ENCODE data around the gene PAXX. TPM values are rescaled to one million over a fixed set of nuclear protein-coding genes. Genes with fewer than 3 reads are reported as not detected.
"Not testable (repeated sequence)": the region's sequence is repeated elsewhere in the genome, so short reads cannot be mapped to it uniquely, and the experiment has no call there.

Gene PAXX
- total RNA-seq, 1 donor from 2014 or later, result 74.5 TPM

- intact Hi-C loops (cut with micrococcal nuclease), result loop anchor here (2.0 to 5.0 kb wide), 2 partner anchors 38 to 180 kb away; partner anchors contain the start of gene PHPT1
These were observed 37.1 kb downstream of the PAXX start for GRCh38 chr9:137029058-137029936.

DNA sequence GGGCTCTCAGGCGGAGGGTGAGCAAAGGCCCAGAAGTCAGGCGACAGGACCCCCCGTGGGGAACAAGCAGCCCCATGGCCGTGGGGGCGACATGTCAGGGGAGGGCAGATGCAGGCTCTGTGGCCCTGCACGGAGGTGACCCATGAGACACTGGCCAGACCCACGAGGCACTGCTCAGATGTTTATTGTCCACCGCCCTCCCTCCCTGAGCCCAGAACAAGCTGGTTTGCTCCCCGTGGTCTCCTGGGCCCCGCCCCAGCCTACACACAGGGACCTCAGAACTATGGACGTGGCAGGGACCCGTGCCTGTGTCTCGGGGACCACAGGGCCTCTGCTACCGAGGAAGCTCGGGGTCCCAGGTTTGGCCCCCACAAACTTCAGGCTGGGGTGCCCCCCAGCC is 37.8 kb downstream of the PAXX start:
- intact Hi-C loops (cut with micrococcal nuclease), result no loop called here

DNA sequence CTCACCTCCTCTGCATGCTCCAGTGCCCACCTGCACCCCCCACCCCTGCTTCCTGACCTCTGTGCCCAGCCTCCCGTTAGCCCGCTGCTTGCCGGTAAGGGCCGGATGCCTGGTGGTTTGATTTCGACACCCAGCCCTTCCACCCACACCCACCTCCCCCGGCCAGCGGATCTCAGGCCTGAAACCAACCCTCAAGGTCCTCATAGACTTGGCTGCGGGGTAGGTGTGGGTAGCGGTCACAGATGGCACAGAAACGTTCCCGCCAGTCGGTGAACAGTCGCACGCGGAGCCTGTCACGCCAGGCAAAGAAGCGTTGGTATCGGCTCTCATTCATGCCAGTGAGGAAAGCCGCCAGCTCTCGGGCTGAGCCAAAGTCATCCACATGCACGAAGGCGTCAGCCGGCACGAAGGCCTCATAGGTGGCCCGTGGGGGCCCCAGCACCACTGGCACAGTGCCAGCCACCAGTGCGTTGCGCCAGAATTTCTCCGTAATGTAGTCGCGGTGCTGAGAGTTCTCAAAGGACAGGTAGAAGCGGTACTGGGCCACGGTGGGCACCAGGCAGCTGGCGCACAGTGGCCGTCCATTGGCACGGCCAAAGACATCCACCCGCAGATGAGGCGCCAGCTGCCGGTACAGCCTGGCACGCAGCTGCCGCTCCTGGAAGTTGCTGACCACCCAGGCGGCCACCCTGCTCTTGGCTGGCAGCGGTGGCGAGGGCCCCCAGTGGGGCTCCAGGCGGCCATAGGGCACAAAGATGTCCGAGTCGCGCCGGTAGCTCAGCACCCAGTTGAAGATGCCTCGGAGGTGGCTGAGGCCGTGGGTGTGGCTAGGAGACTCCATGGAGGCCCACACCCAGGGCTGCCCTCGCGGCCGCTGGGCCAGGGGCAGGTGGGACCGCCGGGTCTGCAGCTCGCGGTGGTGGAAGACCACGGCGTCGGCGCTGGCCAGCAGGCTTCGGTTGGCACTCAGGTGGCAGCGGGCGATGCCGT is 38.6 kb downstream of the PAXX start:
- intact Hi-C loops (cut with micrococcal nuclease), result no loop called here

GRCh38 chr9:137031904-137032640 is 39.9 kb downstream of the PAXX start, which contains the start of gene FUT7:
Gene FUT7 (minus strand): TSS chr9:137032088. CDS start chr9:137031991, 97 bp downstream.
- intact Hi-C loops (cut with micrococcal nuclease), result no loop called here

GRCh38 chr9:137032858-137033257 is 40.6 kb downstream of the PAXX start:
- intact Hi-C loops (cut with micrococcal nuclease), result no loop called here

DNA sequence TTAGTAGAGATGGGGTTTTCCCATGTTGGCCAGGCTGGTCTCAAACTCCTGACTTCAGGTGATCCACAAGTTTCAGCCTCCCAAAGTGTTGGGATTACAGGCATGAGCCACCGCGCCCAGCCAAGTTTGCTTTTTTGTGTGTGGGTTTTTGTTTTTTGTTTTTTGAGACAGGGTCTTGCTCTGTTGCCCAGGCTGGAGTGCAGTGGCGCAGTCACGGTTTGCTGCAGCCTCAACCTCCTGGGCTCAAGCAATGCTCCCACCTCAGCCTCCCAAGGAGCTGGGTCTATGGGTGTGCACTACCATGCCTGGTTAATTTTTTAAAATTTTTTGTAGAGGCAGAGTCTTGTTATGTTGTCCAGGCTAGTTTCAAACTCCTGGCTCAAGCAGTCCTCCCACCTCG is 41.3 kb downstream of the PAXX start:
- intact Hi-C loops (cut with micrococcal nuclease), result not testable (repeated sequence)

GRCh38 chr9:137034039-137034708 is 42.0 kb downstream of the PAXX start:
- intact Hi-C loops (cut with micrococcal nuclease), result loop anchor here (2.0 kb wide), 2 partner anchors 83 to 191 kb away; partner anchors contain the start of gene AJM1

- intact Hi-C loops (cut with micrococcal nuclease), result loop anchor here (1.0 to 2.0 kb wide), 3 partner anchors 84 to 248 kb away; partner anchors contain the start of gene AJM1
These were observed 42.7 kb downstream of the PAXX start for GRCh38 chr9:137034709-137035506.

DNA sequence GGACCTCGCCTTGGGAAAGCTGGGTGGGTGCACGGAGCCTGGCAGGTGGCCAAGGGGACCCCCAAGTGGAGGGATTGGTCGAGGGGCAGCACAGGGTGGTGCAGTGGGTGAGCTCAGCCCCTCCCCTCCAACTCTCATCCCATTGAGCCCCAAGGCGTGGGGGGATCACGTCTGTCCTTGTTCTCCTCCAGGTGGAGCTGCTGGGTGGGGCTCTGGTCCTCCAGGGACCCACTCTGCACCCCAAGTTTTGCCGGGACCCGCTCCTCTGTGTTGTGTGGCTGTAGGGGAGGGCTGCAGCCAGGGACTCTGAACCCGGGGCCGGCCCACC is 43.2 kb downstream of the PAXX start:
- intact Hi-C loops (cut with micrococcal nuclease), result loop anchor here (1.0 to 2.0 kb wide), 3 partner anchors 85 to 248 kb away; partner anchors contain the start of gene AJM1

- intact Hi-C loops (cut with micrococcal nuclease), result loop anchor here (1.0 to 2.0 kb wide), 3 partner anchors 85 to 249 kb away; partner anchors contain the start of gene AJM1
These were observed 43.7 kb downstream of the PAXX start for GRCh38 chr9:137035937-137036336.

DNA sequence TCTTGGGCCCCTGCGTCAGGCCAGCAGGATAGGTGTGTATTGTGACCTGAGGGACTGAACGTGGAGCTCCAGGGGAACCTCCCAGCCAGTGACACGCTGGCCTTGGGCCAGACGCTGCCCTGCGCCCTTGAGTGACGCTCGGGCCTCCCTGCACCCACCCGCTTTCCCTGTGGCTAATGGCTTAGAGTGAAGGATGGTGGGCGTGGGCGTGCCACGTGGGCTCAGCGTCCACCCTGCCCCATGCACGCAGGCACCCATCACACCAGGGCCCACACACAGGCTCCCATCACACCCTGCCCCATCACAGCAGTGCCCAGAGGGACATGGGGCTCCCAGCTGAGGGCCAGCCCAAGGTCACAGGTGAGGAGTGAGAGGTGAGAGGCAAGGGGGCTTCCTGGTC is 44.8 kb downstream of the PAXX start:
- intact Hi-C loops (cut with micrococcal nuclease), result no loop called here

GRCh38 chr9:137037483-137037882 is 45.3 kb downstream of the PAXX start:
- intact Hi-C loops (cut with micrococcal nuclease), result no loop called here

- intact Hi-C loops (cut with micrococcal nuclease), result no loop called here
These were observed 46.7 kb downstream of the PAXX start for GRCh38 chr9:137038916-137039315.

DNA sequence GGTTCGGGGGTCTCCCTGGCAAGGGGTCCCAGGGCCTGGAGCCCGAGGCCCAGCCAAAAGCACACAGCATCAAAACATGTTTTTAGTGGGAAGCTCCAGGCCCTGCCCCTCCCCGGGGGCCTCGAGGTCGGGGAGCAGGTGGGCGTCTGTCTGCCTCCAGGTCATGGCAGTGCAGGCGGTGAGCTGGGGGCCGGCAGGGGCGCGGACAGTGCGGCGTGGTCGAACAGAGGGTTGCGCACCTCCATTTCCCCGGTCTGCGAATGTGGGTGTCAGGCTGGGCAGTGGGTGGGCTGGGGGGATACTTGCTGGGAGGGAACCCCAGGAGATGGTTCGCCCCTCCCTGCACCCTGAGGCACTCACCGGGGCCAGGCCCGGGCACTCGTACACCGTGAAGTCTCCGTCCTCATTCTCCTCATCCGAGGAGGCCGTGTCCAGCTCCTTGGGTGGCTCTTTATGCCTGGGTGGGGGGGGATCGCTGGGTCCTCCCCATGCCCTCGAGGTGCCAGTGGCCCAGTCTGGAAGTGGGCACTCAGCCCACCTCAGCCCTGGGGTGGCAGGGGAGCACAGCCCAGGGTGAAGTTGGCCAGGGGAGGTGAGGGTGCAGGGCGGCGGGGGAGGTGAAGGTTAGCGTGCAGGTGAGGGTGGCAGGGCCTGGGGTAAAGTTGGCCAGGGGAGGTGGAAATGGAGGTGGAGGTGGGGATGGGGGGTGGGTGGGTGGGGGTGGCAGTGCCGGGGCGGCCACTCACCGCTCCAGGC is 47.6 kb downstream of the PAXX start:
- intact Hi-C loops (cut with micrococcal nuclease), result no loop called here

GRCh38 chr9:137040568-137040967 is 48.3 kb downstream of the PAXX start:
- intact Hi-C loops (cut with micrococcal nuclease), result no loop called here

GRCh38 chr9:137041124-137041523 is 48.9 kb downstream of the PAXX start:
- intact Hi-C loops (cut with micrococcal nuclease), result no loop called here

- intact Hi-C loops (cut with micrococcal nuclease), result no loop called here
These were observed 50.8 kb downstream of the PAXX start for GRCh38 chr9:137042751-137043727.

Measured in T-helper 2 cell treated with Interferon-gamma antibody and Interleukin-4, amounts not matched to agents 100 ng/mL and 5 ng/mL, for 36 hours (primary cell).